H1 (cell line): ENCODE results near the gene CS. TPM values are rescaled to one million over a fixed set of nuclear protein-coding genes. Genes with fewer than 3 reads are reported as not detected.

Source experiments
- CTCF ChIA-PET: fragments of 300-600 bp; sonication (Branson Sonifier 250); formaldehyde crosslinking; loops from one replicate; lab custom pipeline; 2021; ENCODE audit not compliant: partially characterized antibody; lab: Charles Lee
- POLR2A ChIA-PET: fragments of 300-600 bp; sonication (Branson Sonifier 250); formaldehyde crosslinking; loops from one replicate; lab custom pipeline; 2021; ENCODE audit warnings: inconsistent platforms; ENCODE audit not compliant: partially characterized antibody; lab: Charles Lee
- DNase-seq, 2 experiments: peaks; one replicate each; pipeline versions ENCODE4 v3.0.0 to v3.0.0-alpha.2; 2010 to 2022; ENCODE audit warnings: low spot score in 2 of 2, low read depth in 1 of 2, mixed read lengths in 1 of 2
- FAIRE-seq: peaks from 2 replicates; lab custom pipeline; 2011; peaks lifted over from hg19 to GRCh38; lab: Jason Lieb, UNC
- H2AFZ ChIP-seq: 2 replicates; pipeline ENCODE4 v1.8.1; 2012; ENCODE audit warnings: low read length, inconsistent platforms
- H2AK5ac ChIP-seq: 2 replicates; pipeline ENCODE4 v1.6.1; 2013; ENCODE audit warnings: low read depth, low read length
- H2BK120ac ChIP-seq: replicated peaks from 2 replicates; pipeline ENCODE3; 2013; ENCODE audit warnings: low read depth, low read length, inconsistent platforms
- H2BK12ac ChIP-seq: 2 replicates; pipeline ENCODE4 v1.6.1; 2013; ENCODE audit warnings: low read depth, low read length
- H2BK15ac ChIP-seq: 2 replicates; pipeline ENCODE4 v1.6.1; 2013; ENCODE audit warnings: low read length
- H2BK20ac ChIP-seq: 2 replicates; pipeline ENCODE4 v1.6.1; 2013; ENCODE audit warnings: low read length
- H2BK5ac ChIP-seq: 2 replicates; pipeline ENCODE4 v1.6.1; 2013; ENCODE audit warnings: low read depth, low read length
- H3K14ac ChIP-seq: 2 replicates; pipeline ENCODE4 v1.6.1; 2013; ENCODE audit warnings: inconsistent platforms; ENCODE audit not compliant: insufficient read length
- H3K18ac ChIP-seq: 2 replicates; pipeline ENCODE4 v1.6.1; 2013; ENCODE audit warnings: low read length; ENCODE audit errors: extremely low read depth
- H3K23ac ChIP-seq: 2 replicates; pipeline ENCODE4 v1.6.1; 2013; ENCODE audit warnings: inconsistent platforms; ENCODE audit not compliant: insufficient read length
- H3K23me2 ChIP-seq: 2 replicates; pipeline ENCODE4 v1.6.1; 2013; ENCODE audit warnings: low read depth, low read length
- H3K27ac ChIP-seq: 2 replicates; pipeline ENCODE4 v1.6.1; 2011; ENCODE audit warnings: low read depth, low read length, inconsistent platforms
- H3K27me3 ChIP-seq, 4 experiments: replicated peaks in 1 of 4; 1 replicate in 1 of 4; 2 replicates in 3 of 4; pipeline versions ENCODE4 v1.6.1 to v1.8.1; 2011 to 2013; ENCODE audit warnings: low read length in 3 of 4, mild to moderate bottlenecking in 3 of 4, inconsistent platforms in 2 of 4, mixed read lengths in 2 of 4, moderate library complexity in 1 of 4; ENCODE audit not compliant: control insufficient read depth in 3 of 4, insufficient read depth in 3 of 4; ENCODE audit errors: extremely low read depth in 1 of 4
- H3K36me3 ChIP-seq, 4 experiments: 2 replicates each; pipeline versions ENCODE4 v1.6.1 to v1.8.1; 2011 to 2013; ENCODE audit warnings: mild to moderate bottlenecking in 4 of 4, low read length in 3 of 4, moderate library complexity in 2 of 4, control low read depth in 1 of 4, inconsistent platforms in 1 of 4; ENCODE audit not compliant: insufficient read depth in 4 of 4, control insufficient read depth in 2 of 4
- H3K4ac ChIP-seq: replicated peaks from 2 replicates; pipeline ENCODE3; 2013; ENCODE audit warnings: low read length, low read depth, mixed read lengths, inconsistent platforms; ENCODE audit not compliant: insufficient read length
- H3K4me1 ChIP-seq, 4 experiments: replicated peaks in 1 of 4; 1 replicate in 1 of 4; 2 replicates in 3 of 4; pipeline versions ENCODE4 v1.6.1 to v1.8.1; 2011 to 2013; ENCODE audit warnings: low read length in 3 of 4, inconsistent platforms in 2 of 4, mixed read lengths in 1 of 4; ENCODE audit not compliant: insufficient read depth in 4 of 4, control insufficient read depth in 3 of 4
- H3K4me2 ChIP-seq, 2 experiments: 2 replicates each; pipeline versions ENCODE4 v1.6.1 to v1.8.1; 2011 to 2013; ENCODE audit warnings: low read depth in 2 of 2, low read length in 2 of 2, control low read depth in 1 of 2, inconsistent platforms in 1 of 2, mild to moderate bottlenecking in 1 of 2; ENCODE audit not compliant: insufficient read depth in 1 of 2
- H3K4me3 ChIP-seq, 4 experiments: fragments of 200-600, 300-600 bp in 1 of 4; sonication (generic), shearing (Covaris generic), sonication (Bioruptor Twin) in 1 of 4; 2 replicates each; pipeline versions ENCODE4 v1.5.1 to v1.8.1; 2011 to 2016; ENCODE audit warnings: low read length in 4 of 4, low read depth in 3 of 4, control low read depth in 2 of 4, inconsistent platforms in 2 of 4, mild to moderate bottlenecking in 2 of 4, mixed read lengths in 1 of 4, moderate library complexity in 1 of 4; ENCODE audit not compliant: insufficient read depth in 2 of 4; ENCODE audit errors: extremely low read depth in 1 of 4
- H3K56ac ChIP-seq: replicated peaks from 2 replicates; pipeline ENCODE3; 2013; ENCODE audit warnings: low read depth, mild to moderate bottlenecking, mixed read lengths, low read length, inconsistent platforms; ENCODE audit not compliant: insufficient read length
- H3K79me1 ChIP-seq: 2 replicates; pipeline ENCODE4 v1.6.1; 2013; ENCODE audit warnings: low read depth, low read length, control low read depth
- H3K79me2 ChIP-seq, 2 experiments: 2 replicates each; pipeline versions ENCODE4 v1.6.1 to v1.8.1; 2012 to 2013; ENCODE audit warnings: low read length in 2 of 2, mild to moderate bottlenecking in 2 of 2, inconsistent platforms in 1 of 2; ENCODE audit not compliant: insufficient read depth in 2 of 2, control insufficient read depth in 1 of 2
- H3K9ac ChIP-seq, 4 experiments: replicated peaks in 1 of 4; 1 replicate in 1 of 4; 2 replicates in 3 of 4; pipeline versions ENCODE4 v1.6.1 to v1.8.1; 2011 to 2013; ENCODE audit warnings: low read depth in 3 of 4, low read length in 3 of 4, control low read depth in 2 of 4, mild to moderate bottlenecking in 2 of 4, moderate library complexity in 2 of 4, inconsistent platforms in 1 of 4; ENCODE audit errors: extremely low read depth in 1 of 4
- H3K9me3 ChIP-seq, 2 experiments: 2 replicates each; pipeline versions ENCODE4 v1.6.1 to v1.8.1; 2012 to 2013; ENCODE audit warnings: mild to moderate bottlenecking in 2 of 2, moderate library complexity in 2 of 2, control low read depth in 1 of 2, inconsistent platforms in 1 of 2, low read depth in 1 of 2, low read length in 1 of 2, mixed read lengths in 1 of 2; ENCODE audit not compliant: insufficient read depth in 2 of 2
- H4K20me1 ChIP-seq, 2 experiments: replicated peaks in 1 of 2; 2 replicates each; pipeline versions ENCODE3 to v1.8.1; 2011 to 2013; ENCODE audit warnings: inconsistent platforms in 2 of 2, low read length in 2 of 2, mild to moderate bottlenecking in 1 of 2; ENCODE audit not compliant: insufficient read depth in 2 of 2, control insufficient read depth in 1 of 2
- H4K5ac ChIP-seq: 2 replicates; pipeline ENCODE4 v1.6.1; 2013; ENCODE audit warnings: low read length, low read depth, mixed read lengths, inconsistent platforms; ENCODE audit not compliant: insufficient read length
- H4K8ac ChIP-seq: 2 replicates; pipeline ENCODE4 v1.8.0; 2013; ENCODE audit warnings: mild to moderate bottlenecking, moderate library complexity, low read length, inconsistent platforms; ENCODE audit not compliant: insufficient read depth; ENCODE audit errors: extremely low read depth
- H4K91ac ChIP-seq: replicated peaks from 2 replicates; pipeline ENCODE3; 2013; ENCODE audit warnings: low read length, mixed read lengths, inconsistent platforms; ENCODE audit not compliant: insufficient read length
- CHD1 ChIP-seq: IDR thresholded peaks from 2 replicates; pipeline ENCODE4 v1.6.1; 2012; ENCODE audit warnings: low read depth, low read length, improper control_type of control experiment
- CTBP2 ChIP-seq: IDR thresholded peaks from 2 replicates; pipeline ENCODE4 v1.7.0; 2011; ENCODE audit warnings: borderline replicate concordance, mild to moderate bottlenecking, moderate library complexity, mixed read lengths, low read length; ENCODE audit not compliant: insufficient read depth, insufficient read length
- CTCF ChIP-seq, 3 experiments: IDR thresholded peaks; 1 replicate in 2 of 3; 2 replicates in 1 of 3; pipeline versions ENCODE4 v1.5.1 to v1.6.1; 2011; ENCODE audit warnings: low read length in 3 of 3, mild to moderate bottlenecking in 3 of 3, inconsistent platforms in 2 of 3, low read depth in 1 of 3, moderate library complexity in 1 of 3; ENCODE audit not compliant: insufficient read depth in 1 of 3; ENCODE audit errors: control extremely low read depth in 1 of 3
- HDAC2 ChIP-seq, 2 experiments: fragments of 300-600 bp in 1 of 2; sonication (generic) in 1 of 2; IDR thresholded peaks; 2 replicates each; pipeline ENCODE4 v1.6.1; 2011 to 2012; ENCODE audit warnings: low read depth in 2 of 2, low read length in 2 of 2, mild to moderate bottlenecking in 2 of 2, moderate library complexity in 2 of 2, borderline replicate concordance in 1 of 2, inconsistent platforms in 1 of 2
- MAFK ChIP-seq: IDR thresholded peaks from 2 replicates; pipeline ENCODE4 v1.6.1; 2012; ENCODE audit warnings: low read depth, mild to moderate bottlenecking, improper control_type of control experiment, low read length
- NANOG ChIP-seq: IDR thresholded peaks from 2 replicates; pipeline ENCODE4 v1.6.1; 2011; ENCODE audit warnings: low read length, low read depth, mild to moderate bottlenecking, inconsistent platforms; ENCODE audit not compliant: insufficient read depth, poor library complexity, severe bottlenecking
- NRF1 ChIP-seq: IDR thresholded peaks from 2 replicates; pipeline ENCODE4 v1.6.1; 2011; ENCODE audit warnings: mild to moderate bottlenecking, low read depth, low read length, improper control_type of control experiment
- RBBP5 ChIP-seq: IDR thresholded peaks from 2 replicates; pipeline ENCODE4 v1.7.1; 2012; ENCODE audit warnings: low read depth, mild to moderate bottlenecking, inconsistent platforms, low read length, moderate library complexity, borderline replicate concordance
- SAP30 ChIP-seq: fragments of 300-600 bp; sonication (generic); IDR thresholded peaks from 2 replicates; pipeline ENCODE4 v1.7.1; 2012; ENCODE audit warnings: low read length, moderate library complexity, mild to moderate bottlenecking, inconsistent platforms; ENCODE audit not compliant: insufficient read depth, insufficient replicate concordance
- WGBS, 2 experiments: shearing (Covaris generic) in 1 of 2; methylation state at CpG; one replicate each; pipeline versions ENCODE4 v1.1.6 to v1.1.7; 2013 to 2015; ENCODE audit warnings: low lambda C conversion rate in 2 of 2, mixed read lengths in 2 of 2, inconsistent platforms in 1 of 2, low coverage in 1 of 2, missing lambda C conversion rate in 1 of 2; ENCODE audit not compliant: insufficient replicate concordance in 2 of 2, insufficient coverage in 1 of 2, insufficient read length in 1 of 2; ENCODE audit errors: extremely low coverage in 1 of 2, missing lambda C conversion rate in 1 of 2; 5-methylcytosine and 5-hydroxymethylcytosine counted together
- polyA plus RNA-seq, 7 experiments: library from polyadenylated mRNA; depleted of rRNA in 3 of 7; stranded (reverse) in 5 of 7; unstranded in 2 of 7; fragments of >200 nt in 5 of 7; fragments of 200-250 nt in 2 of 7; gene quantifications; 1 replicate in 5 of 7; 2 replicates in 1 of 7; 4 replicates in 1 of 7; pipeline versions ENCODE4 v1.2.1 to v1.2.3, GENCODE V29; 2011 to 2013; ENCODE audit warnings: missing spikeins in 2 of 7, mixed read lengths in 2 of 7
- total RNA-seq: library from RNA; stranded (reverse); fragmentation: NEBNext Ultra II Directional; extraction: Animal tissue kit (Norgen Biotek cat#: 25700); gene quantifications from 2 replicates; pipeline ENCODE4 v1.2.1, GENCODE V29; 2021

CS gene
- total and polyA plus RNA-seq, 2 of the 8 experiments (the other 6 are each of a cell fraction or from before 2014, with no cell fraction given): 96.6 to 238 TPM

GRCh38 chr12:56341616-56342015 is 41.5 kb upstream of the CS start:
- no peak overlapping the region for H4K5ac ChIP-seq
- no peak overlapping the region for H2BK5ac ChIP-seq
- no peaks in the 10 kb centered on the region for H3K79me1 ChIP-seq
- no peak overlapping the region for H3K4ac ChIP-seq
- POLR2A ChIA-PET: interaction anchor here (1.1 to 2.1 kb wide), 5 partner anchors 9 to 369 kb away, joined by 3 to 9 read pairs (median 3); partner anchors contain the start of gene STAT2
- no peak overlapping the region for H3K27ac ChIP-seq
- H3K23me2 ChIP-seq: no peaks in the 10 kb centered on the region
- no peak overlapping the region for H2BK20ac ChIP-seq
- 86% methylated on average over 1 of the region's 1 CpG; no CpG with 5 or more reads in 1 of the 2 experiments for WGBS, 2 experiments
- no peaks in the 10 kb centered on the region for H3K9me3 ChIP-seq
- H4K91ac ChIP-seq: no peak overlapping the region
- H3K79me2 ChIP-seq: no peaks in the 10 kb centered on the region
- CTCF ChIA-PET: interaction anchor here (1.0 to 1.9 kb wide), 4 partner anchors 8 to 122 kb away, joined by 3 to 8 read pairs (median 6); partner anchors contain the start of gene PAN2
- H3K14ac ChIP-seq: no peak overlapping the region
- no peak overlapping the region for H2BK12ac ChIP-seq
- H2BK120ac ChIP-seq: no peak overlapping the region
- no peak overlapping the region for H3K18ac ChIP-seq
- H3K9ac ChIP-seq: no peak overlapping the region
- H3K56ac ChIP-seq: no peak overlapping the region
- peaks cover 9 to 15% (median 12%) of the 10 kb centered on the region in 4 experiments for H3K4me1 ChIP-seq
- no peak for DNase-seq
- H4K8ac ChIP-seq: no peak overlapping the region
- no peak overlapping the region for H3K4me3 ChIP-seq
- H2AFZ ChIP-seq: no peak overlapping the region
- no peak for FAIRE-seq
- no peaks in the 10 kb centered on the region for H3K27me3 ChIP-seq
- H3K23ac ChIP-seq: no peak overlapping the region
- H2BK15ac ChIP-seq: no peak overlapping the region
- no peaks in the 10 kb centered on the region for H4K20me1 ChIP-seq
- peaks cover 0 to 22% (median 12%) of the 10 kb centered on the region in 4 experiments; a peak in 6 of 8 replicates for H3K36me3 ChIP-seq
- H2AK5ac ChIP-seq: no peak overlapping the region
- no peak overlapping the region for H3K4me2 ChIP-seq
- TF ChIP-seq NRF1: no peak
- TF ChIP-seq CTCF (IDR thresholded peaks at IDR 0.05; ENCODE audit: control extremely low read depth in 1 of 3, insufficient read depth in 1 of 3, low read depth in 1 of 3, low read length in 3 of 3): no peak
- no peak for TF ChIP-seq RBBP5
- no peak for TF ChIP-seq CHD1
- TF ChIP-seq NANOG: no peak
- no peak for TF ChIP-seq CTBP2
- no peak for TF ChIP-seq MAFK
- TF ChIP-seq SAP30: no peak
- TF ChIP-seq HDAC2 (IDR thresholded peaks at IDR 0.05; ENCODE audit: borderline replicate concordance in 1 of 2, low read depth in 2 of 2, low read length in 2 of 2): no peak
